B cell (primary cell): ENCODE data around the gene SPTBN1. TPM values are rescaled to one million over a fixed set of nuclear protein-coding genes. Genes with fewer than 3 reads are reported as not detected.

ENCODE experiments used
- ATAC-seq: fragments of 200-7000 bp; cut with Tn5 transposase; one replicate; pipeline ENCODE4 v1.10.0; 2021; ENCODE audit warnings: low read depth, mild to moderate bottlenecking, moderate number of reproducible peaks, moderate library complexity
- CTCF ChIA-PET: fragments of 350-600 bp; sonication (Branson Sonifier 250); formaldehyde crosslinking; loops from one replicate; lab custom pipeline; 2021; ENCODE audit warnings: antibody characterized with exemption, inconsistent platforms; lab: Charles Lee
- POLR2A ChIA-PET: fragments of 350-600 bp; sonication (Branson Sonifier 250); formaldehyde crosslinking; loops from one replicate; lab custom pipeline; 2021; ENCODE audit warnings: antibody characterized with exemption; lab: Charles Lee
- DNase-seq: peaks from one replicate; pipeline ENCODE4 v3.0.0; 2013
- H2AFZ ChIP-seq: 2 replicates; pipeline ENCODE4 v1.6.1; 2012; ENCODE audit warnings: mild to moderate bottlenecking, low read depth, low read length; ENCODE audit not compliant: insufficient read depth, poor library complexity, severe bottlenecking
- H3K27ac ChIP-seq, 2 donors: 1 replicate in 1 of 2; 2 replicates in 1 of 2; pipeline ENCODE4 v1.5.1; 2012 to 2013; ENCODE audit warnings: low read length in 2 of 2, mild to moderate bottlenecking in 2 of 2, moderate library complexity in 1 of 2
- H3K27me3 ChIP-seq, 4 experiments: fragments of 200-600 bp in 1 of 4; sonication (generic) in 1 of 4; replicated peaks in 1 of 4; 1 replicate in 2 of 4; 2 replicates in 2 of 4; pipeline versions ENCODE4 v1.6.1 to v1.7.0; 2013 to 2016; ENCODE audit warnings: low read length in 3 of 4, mild to moderate bottlenecking in 2 of 4, mixed read lengths in 1 of 4, moderate library complexity in 1 of 4; ENCODE audit not compliant: insufficient read depth in 4 of 4, control insufficient read depth in 3 of 4; ENCODE audit errors: control extremely low read depth in 1 of 4
- H3K36me3 ChIP-seq, 2 experiments: replicated peaks in 1 of 2; 1 replicate in 1 of 2; 2 replicates in 1 of 2; pipeline versions ENCODE4 v1.6.1 to v1.7.1; 2013; ENCODE audit warnings: low read length in 1 of 2; ENCODE audit not compliant: insufficient read depth in 2 of 2, control insufficient read depth in 1 of 2; ENCODE audit errors: control extremely low read depth in 1 of 2, extremely low read depth in 1 of 2
- H3K4me1 ChIP-seq, 2 donors: fragments of 200-600 bp in 1 of 2; sonication (generic) in 1 of 2; 1 replicate in 1 of 2; 2 replicates in 1 of 2; pipeline versions ENCODE4 v1.5.1 to v1.6.1; 2013 to 2017; ENCODE audit warnings: low read length in 2 of 2; ENCODE audit not compliant: control insufficient read depth in 2 of 2, insufficient read depth in 2 of 2
- H3K4me2 ChIP-seq: replicated peaks from 2 replicates; pipeline ENCODE3; 2012; ENCODE audit warnings: mild to moderate bottlenecking, low read depth, low read length; ENCODE audit not compliant: poor library complexity, severe bottlenecking
- H3K4me3 ChIP-seq, 5 experiments: fragments of 200-600 bp in 1 of 5; sonication (generic) in 1 of 5; 1 replicate in 3 of 5; 2 replicates in 2 of 5; pipeline versions ENCODE4 v1.5.1 to v1.7.0; 2011 to 2016; ENCODE audit warnings: low read length in 4 of 5, mild to moderate bottlenecking in 4 of 5, low read depth in 2 of 5, control low read depth in 1 of 5, moderate library complexity in 1 of 5; ENCODE audit not compliant: insufficient read depth in 1 of 5; ENCODE audit errors: control extremely low read depth in 1 of 5, extremely low read depth in 1 of 5
- H3K79me2 ChIP-seq: fragments of 200-600 bp; sonication (generic); one replicate; pipeline ENCODE4 v1.6.0; 2016; ENCODE audit warnings: low read length; ENCODE audit not compliant: control insufficient read depth, insufficient read depth
- H3K9ac ChIP-seq: fragments of 200-600 bp; sonication (generic); 2 replicates; pipeline ENCODE4 v1.6.1; 2017; ENCODE audit warnings: mild to moderate bottlenecking, low read length, moderate library complexity
- H3K9me3 ChIP-seq, 3 donors: one replicate each; pipeline versions ENCODE4 v1.6.1 to v1.7.1; 2013; ENCODE audit warnings: low read length in 2 of 3; ENCODE audit not compliant: control insufficient read depth in 2 of 3, insufficient read depth in 1 of 3; ENCODE audit errors: control extremely low read depth in 1 of 3
- H4K20me1 ChIP-seq: 2 replicates; pipeline ENCODE4 v1.6.0; 2012; ENCODE audit warnings: mild to moderate bottlenecking, low read length; ENCODE audit not compliant: insufficient read depth, control insufficient read depth, poor library complexity, severe bottlenecking
- H3K27ac Mint-ChIP-seq: one replicate; pipeline ENCODE4 v1.8.0; 2021; ENCODE audit warnings: mixed read lengths
- H3K27me3 Mint-ChIP-seq: one replicate; pipeline ENCODE4 v1.8.0; 2021; ENCODE audit warnings: mixed read lengths
- H3K4me1 Mint-ChIP-seq: one replicate; pipeline ENCODE4 v1.8.0; 2021; ENCODE audit warnings: mixed read lengths
- H3K4me3 Mint-ChIP-seq: one replicate; pipeline ENCODE4 v1.8.0; 2021; ENCODE audit warnings: mixed read lengths
- H3K9me3 Mint-ChIP-seq: one replicate; pipeline ENCODE4 v1.8.0; 2022; ENCODE audit warnings: mixed read lengths; ENCODE audit not compliant: insufficient read depth
- CTCF ChIP-seq: fragments of 200-600 bp; IDR thresholded peaks from one replicate; pipeline ENCODE4 v1.8.0; 2022; ENCODE audit warnings: antibody characterized with exemption, mild to moderate bottlenecking
- EZH2 ChIP-seq: IDR thresholded peaks from 2 replicates; pipeline ENCODE4 v1.6.1; 2012; ENCODE audit warnings: borderline replicate concordance, low read depth, mild to moderate bottlenecking, moderate library complexity, low read length; ENCODE audit not compliant: insufficient read depth, poor library complexity, severe bottlenecking
- WGBS: methylation state at CpG from one replicate; pipeline ENCODE4 v1.1.5; 2013; ENCODE audit warnings: missing lambda C conversion rate; ENCODE audit not compliant: insufficient coverage; 5-methylcytosine and 5-hydroxymethylcytosine counted together
- intact Hi-C: fragments of 100-400 bp; cut with micrococcal nuclease; formaldehyde crosslinking; loops from one replicate; pipeline ENCODE4 v1.10.0; 2022
- polyA plus RNA-seq: library from polyadenylated mRNA; depleted of rRNA; stranded (reverse); fragments of >200 nt; gene quantifications from 2 replicates; pipeline ENCODE4 v1.2.3, GENCODE V29; 2012
- total RNA-seq, 2 donors: library from RNA; stranded (reverse); fragments of 120-200 nt in 1 of 2; gene quantifications; 1 replicate in 1 of 2; 2 replicates in 1 of 2; pipeline versions ENCODE4 v1.2.3 to v1.2.4, GENCODE V29; 2013 to 2022

Gene SPTBN1
- total and polyA plus RNA-seq, 2 donors (not counting 1 experiment from before 2014, with no cell fraction given), result 43.7 to 144 TPM

DNA sequence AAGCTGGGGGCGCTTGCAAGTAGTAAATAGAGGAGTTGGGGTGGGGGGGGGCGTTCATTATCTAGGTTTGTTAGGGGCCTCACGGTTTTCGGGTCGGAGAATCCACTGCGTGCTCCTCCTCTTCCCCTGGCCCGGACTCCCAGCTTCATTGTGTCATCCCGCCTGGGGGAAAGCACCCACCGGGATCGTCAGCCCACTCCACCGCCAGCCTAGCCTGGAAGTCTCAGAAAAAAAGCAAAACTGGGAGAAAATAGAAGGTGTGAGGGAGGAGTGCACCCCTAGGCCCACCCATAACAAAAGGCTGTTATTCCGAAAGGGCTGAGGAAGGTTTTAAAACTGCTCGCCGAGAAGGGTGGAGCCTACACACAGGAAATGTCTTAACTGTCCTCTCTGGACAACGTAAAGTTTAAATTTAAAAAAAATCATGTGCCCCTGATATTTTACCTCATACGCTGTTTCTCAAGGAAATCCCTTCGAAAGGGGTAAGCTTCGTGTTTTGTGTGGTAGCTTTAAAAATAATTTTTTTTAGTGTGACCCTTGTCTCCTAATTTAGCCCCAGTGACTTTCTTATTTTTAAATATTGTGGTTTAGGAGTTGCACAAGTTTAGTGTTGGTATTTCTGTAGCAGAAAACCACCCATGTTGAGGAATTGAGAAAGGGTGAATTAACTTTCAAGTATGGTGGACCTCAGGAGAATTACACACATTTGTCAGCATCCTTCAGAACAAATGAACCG lies 104.2 kb downstream of the SPTBN1 start:
- no peaks in the 10 kb centered on the region for H3K27me3 Mint-ChIP-seq
- peaks cover 0 to 3% of the 10 kb centered on the region in 2 experiments for H3K36me3 ChIP-seq
- CTCF ChIA-PET, result interaction anchor here (0.6 to 6.7 kb wide), 19 partner anchors 10 to 453 kb away, joined by 3 to 56 read pairs (median 4); no protein-coding TSS in a partner anchor

More for the DNA sequence above, 104.2 kb downstream of the SPTBN1 start:
- Histone ChIP-seq H3K9me3 (no peaks in the 10 kb centered on the region), H3K4me1 (peaks cover 45 to 52% of the 10 kb centered on the region in 2 donors), H3K27ac (peak overlapping the region; percentile 81 to 92), H3K4me2 (peak overlapping the region; percentile 85), H4K20me1 (no peaks in the 10 kb centered on the region), H3K27me3 (no peaks in the 10 kb centered on the region), H3K9ac (peak overlapping the region; percentile 91), H3K4me3 (peak overlapping the region; percentile 91 to 99 (median 97)), H2AFZ (peak overlapping the region; percentile 41), H3K79me2 (peaks cover 65% of the 10 kb centered on the region)
- POLR2A ChIA-PET, result interaction anchor here (0.6 to 4.1 kb wide), 7 partner anchors 14 to 775 kb away, joined by 3 to 26 read pairs (median 9); no protein-coding TSS in a partner anchor
- TF ChIP-seq CTCF, result no peak
- TF ChIP-seq EZH2, result no peak
- intact Hi-C loops, result loop anchor here (1.0 to 2.0 kb wide), 2 partner anchors 9 to 16 kb away; no protein-coding TSS in a partner anchor
- no peaks in the 10 kb centered on the region for H3K9me3 Mint-ChIP-seq
- peak overlapping the region; percentile 94 for H3K4me3 Mint-ChIP-seq
- peak; percentile 26 for ATAC-seq
- 0% methylated on average over 2 of the region's 19 CpGs for WGBS
- DNase-seq, result peak; percentile 63
- peak overlapping the region; percentile 90 for H3K27ac Mint-ChIP-seq
- peaks cover 61% of the 10 kb centered on the region for H3K4me1 Mint-ChIP-seq
